Fibroblast of mammary gland (primary cell): ENCODE data around the gene WFIKKN1.
A peak's percentile ranks its signal among the peaks of the same experiment; 100 is the strongest.

Experiments used
- DNase-seq: peaks from one replicate; pipeline ENCODE4 v3.0.0-alpha.2; 2010; ENCODE audit warnings: low read depth
- H3K4me3 ChIP-seq: 2 replicates; pipeline ENCODE4 v1.5.1; 2011; ENCODE audit warnings: low read depth, mild to moderate bottlenecking, low read length, moderate library complexity; ENCODE audit not compliant: control insufficient read depth
- CTCF ChIP-seq: conservative IDR thresholded peaks from 2 replicates; pipeline ENCODE4 v1.5.1; 2011; ENCODE audit warnings: low read depth, low read length, inconsistent platforms; ENCODE audit not compliant: control insufficient read depth, insufficient read depth

The WFIKKN1 gene

DNA sequence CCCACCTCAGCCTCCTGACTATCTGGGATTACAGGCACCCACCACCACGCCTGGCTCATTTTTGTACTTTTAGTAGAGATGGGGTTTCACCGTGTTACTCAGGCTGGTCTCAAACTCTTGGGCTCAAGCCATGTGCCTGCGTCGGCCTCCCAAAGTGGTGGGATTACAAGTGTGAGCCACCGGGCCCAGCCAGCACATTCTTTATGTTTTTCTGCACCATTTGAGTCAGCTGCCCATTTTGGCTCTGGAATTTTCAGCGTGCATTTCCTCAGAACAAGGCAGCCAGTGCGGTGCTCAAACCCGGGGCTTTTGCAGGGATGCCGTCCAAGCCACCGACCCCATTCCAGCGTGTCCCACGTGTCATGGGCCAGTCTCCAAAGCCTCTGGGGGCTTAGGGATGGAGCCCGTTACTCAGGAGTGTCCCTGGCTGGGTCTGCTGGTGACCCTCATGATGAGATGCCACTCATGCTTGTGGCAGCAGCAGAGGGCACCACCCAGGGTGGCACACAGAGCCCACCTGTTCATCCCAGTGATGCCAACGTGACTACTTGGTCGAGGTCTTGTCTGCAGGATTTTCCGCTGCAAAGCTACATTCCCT, 44.6 kb upstream of the WFIKKN1 start:
- no peak for TF ChIP-seq CTCF
- DNase-seq, result peak; percentile 54
- H3K4me3 ChIP-seq, result no peak overlapping the region

DNA sequence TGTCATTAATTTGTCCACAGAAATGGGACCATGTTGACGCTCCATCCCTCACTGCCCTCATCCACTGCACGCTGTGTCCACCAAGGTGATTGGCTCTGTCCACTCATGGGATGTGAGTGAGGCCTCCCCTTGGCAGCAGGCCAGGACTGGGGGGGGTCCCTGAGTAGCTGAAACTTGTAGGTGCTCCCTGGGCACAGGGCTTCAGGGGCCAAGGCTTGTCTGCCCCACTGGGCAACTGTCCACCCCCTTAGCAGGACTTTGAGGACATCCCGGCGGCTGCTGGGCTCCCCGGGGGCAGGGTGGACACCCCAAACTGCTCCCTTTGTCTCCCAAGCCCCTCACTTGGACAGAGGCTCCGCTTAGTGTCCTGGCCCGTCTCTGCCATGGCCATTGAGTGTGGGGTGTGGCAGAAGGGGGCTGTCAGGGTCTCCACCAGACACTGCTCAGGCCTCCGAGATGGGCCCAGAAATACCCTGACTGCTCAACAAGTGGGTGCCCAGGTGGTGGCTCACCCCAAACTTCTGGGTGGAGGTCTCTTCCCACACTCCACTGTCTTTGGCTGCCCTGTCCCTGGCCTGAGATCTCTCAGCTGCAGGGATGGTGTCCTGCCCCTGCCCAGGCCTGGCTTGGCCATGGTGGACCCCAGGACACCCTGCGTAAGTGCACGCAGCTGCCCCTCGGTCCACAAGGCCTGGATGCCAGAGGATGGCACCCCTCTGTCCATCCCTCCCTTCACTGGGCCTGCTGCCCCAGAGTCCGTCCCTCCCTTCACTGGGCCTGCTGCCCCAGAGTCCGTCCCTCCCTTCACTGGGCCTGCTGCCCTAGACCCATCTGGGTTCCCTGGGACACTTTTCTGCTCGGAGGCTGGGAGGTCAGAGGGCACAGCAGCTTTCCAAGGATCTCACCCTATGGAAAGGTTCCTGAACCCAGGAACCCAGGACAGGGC, 43.9 kb upstream of the WFIKKN1 start:
- no peak overlapping the region for H3K4me3 ChIP-seq
- DNase-seq, result no peak

GRCh38 chr16:588639-588888, 42.2 kb upstream of the WFIKKN1 start:
- peak overlapping the region; percentile 76 for H3K4me3 ChIP-seq
- no peak for TF ChIP-seq CTCF
- DNase-seq, result peak; percentile 72

More for the DNA sequence above, 43.9 kb upstream of the WFIKKN1 start:
- no peak for TF ChIP-seq CTCF

DNA sequence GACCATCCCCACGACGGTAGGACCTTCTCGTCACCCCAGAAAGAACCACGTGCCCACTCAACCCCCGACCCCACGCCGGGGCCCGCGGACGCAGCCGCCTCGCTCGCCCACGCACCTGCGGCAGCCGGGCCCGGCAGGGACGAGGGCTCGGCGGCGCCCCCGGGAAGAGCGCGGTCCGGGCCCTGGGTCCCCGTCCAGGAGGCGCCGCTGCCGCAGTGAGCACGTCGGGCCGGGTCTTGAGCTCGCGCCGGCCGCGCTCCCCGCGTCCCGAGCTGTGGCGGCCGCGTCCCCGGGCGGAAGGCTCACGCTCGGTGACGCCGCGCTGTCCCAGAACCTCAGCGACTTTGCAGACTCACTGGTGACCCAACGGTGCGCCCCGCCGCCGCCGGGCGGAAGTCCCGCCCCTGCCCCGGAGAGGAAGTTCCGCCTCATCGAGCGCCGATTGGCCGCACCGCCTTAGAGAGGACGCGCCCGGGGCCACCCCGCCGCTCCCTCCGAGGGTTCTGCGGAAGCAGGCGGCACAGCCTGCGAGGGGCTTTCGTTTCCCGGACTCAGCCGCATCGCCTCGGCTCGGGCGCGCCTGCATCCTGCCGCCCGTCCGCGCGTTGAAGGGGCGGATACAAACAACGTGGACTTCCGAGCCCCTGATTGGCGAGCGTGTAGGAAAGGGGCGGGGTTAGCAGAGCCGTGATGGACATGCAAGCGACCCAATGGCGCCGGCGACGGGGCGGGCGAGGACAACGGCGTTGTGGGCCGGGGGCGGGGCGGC, 41.7 kb upstream of the WFIKKN1 start:
- TF ChIP-seq CTCF, result no peak
- H3K4me3 ChIP-seq, result peak overlapping the region; percentile 76
- peak; percentile 93 for DNase-seq

GRCh38 chr16:589658-590187, 41.1 kb upstream of the WFIKKN1 start, which contains the start of gene RAB40C:
Gene RAB40C, plus strand, starts transcription at chr16:590066. Its CDS starts 226 bp downstream, at chr16:590292.
- peak; percentile 97 for DNase-seq
- peak within 1 kb of the TSS; percentile 76 for H3K4me3 ChIP-seq
- no peak for TF ChIP-seq CTCF

GRCh38 chr16:590188-590814, 40.5 kb upstream of the WFIKKN1 start:
- peak overlapping the region; percentile 76 for H3K4me3 ChIP-seq
- DNase-seq, result peak; percentile 31
- no peak for TF ChIP-seq CTCF
